ENCODE results near the gene SYNJ2BP.

The SYNJ2BP gene

DNA sequence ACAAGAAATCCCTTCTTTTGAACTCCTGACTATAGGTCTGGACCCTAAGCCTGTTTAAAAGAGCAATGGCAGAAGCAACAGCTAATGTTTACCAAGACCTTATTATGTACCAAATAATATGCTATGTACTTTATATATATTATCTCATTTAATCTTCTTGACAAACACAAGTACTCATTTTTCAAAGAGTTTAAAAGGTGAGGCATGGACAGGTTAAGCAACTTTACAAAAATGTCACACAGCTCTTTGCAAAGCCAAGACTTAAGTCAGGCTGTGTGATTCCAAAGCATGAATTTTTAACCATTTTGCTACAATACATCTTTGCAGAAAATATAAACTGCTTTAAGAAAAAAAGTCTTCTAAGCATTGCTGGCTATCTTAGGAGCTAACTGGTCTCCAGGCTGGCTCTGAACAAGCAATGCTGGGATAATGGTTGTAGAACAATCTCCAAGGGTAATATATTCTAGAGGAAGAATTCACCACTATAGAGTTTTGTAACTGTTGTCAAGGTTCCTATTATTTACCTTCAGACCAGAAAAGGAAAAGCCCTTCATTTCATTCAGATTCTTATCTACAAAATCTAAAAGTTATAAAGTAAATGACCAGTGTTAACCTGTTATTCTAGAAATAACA, 22.1 kb downstream of the SYNJ2BP start:
- no peaks in the 10 kb centered on the region for H3K36me3 ChIP-seq (ENCODE audit: control insufficient read depth, insufficient read depth, low read length)
- no peak overlapping the region for H3K4me3 ChIP-seq (ENCODE audit: insufficient read depth, low read depth, low read length)
- H3K4me1 ChIP-seq (ENCODE audit: control insufficient read depth, insufficient read depth, low read length) = no peaks in the 10 kb centered on the region
- H3K9me3 ChIP-seq (ENCODE audit: control insufficient read depth, low read length) = no peaks in the 10 kb centered on the region
- H3K27ac ChIP-seq (ENCODE audit: insufficient read depth, low read depth, low read length, poor library complexity, severe bottlenecking) = no peak overlapping the region
- H3K27me3 ChIP-seq (ENCODE audit: control insufficient read depth, insufficient read depth, low read length, poor library complexity, severe bottlenecking) = no peaks in the 10 kb centered on the region

DNA sequence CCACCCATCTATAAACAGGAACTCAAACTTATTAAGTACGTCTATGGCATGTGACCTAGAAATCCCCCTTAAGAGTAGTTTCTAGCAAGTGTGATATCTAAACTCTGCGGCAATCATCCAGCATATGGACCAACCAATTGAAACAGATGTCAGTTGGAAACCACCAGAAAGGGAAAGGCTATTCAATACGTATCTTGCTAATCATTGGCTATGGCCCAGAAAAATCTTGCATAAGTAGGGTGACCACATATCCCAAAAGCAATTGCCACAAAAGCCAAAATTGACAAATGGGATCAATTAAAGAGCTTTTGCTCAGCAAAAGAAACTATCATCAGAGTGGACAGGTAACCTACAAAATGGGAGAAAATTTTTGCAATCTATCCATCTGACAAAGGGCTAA, 24.2 kb downstream of the SYNJ2BP start:
- H3K36me3 ChIP-seq (ENCODE audit: control insufficient read depth, insufficient read depth, low read length) = no peaks in the 10 kb centered on the region
- no peak overlapping the region for H3K27ac ChIP-seq (ENCODE audit: insufficient read depth, low read depth, low read length, poor library complexity, severe bottlenecking)
- H3K4me1 ChIP-seq (ENCODE audit: control insufficient read depth, insufficient read depth, low read length) = no peaks in the 10 kb centered on the region
- H3K4me3 ChIP-seq (ENCODE audit: insufficient read depth, low read depth, low read length) = no peak overlapping the region
- 63% methylated on average over 3 of the region's 3 CpGs for WGBS, 2 experiments
- H3K9me3 ChIP-seq (ENCODE audit: control insufficient read depth, low read length) = no peaks in the 10 kb centered on the region
- no peaks in the 10 kb centered on the region for H3K27me3 ChIP-seq (ENCODE audit: control insufficient read depth, insufficient read depth, low read length, poor library complexity, severe bottlenecking)

DNA sequence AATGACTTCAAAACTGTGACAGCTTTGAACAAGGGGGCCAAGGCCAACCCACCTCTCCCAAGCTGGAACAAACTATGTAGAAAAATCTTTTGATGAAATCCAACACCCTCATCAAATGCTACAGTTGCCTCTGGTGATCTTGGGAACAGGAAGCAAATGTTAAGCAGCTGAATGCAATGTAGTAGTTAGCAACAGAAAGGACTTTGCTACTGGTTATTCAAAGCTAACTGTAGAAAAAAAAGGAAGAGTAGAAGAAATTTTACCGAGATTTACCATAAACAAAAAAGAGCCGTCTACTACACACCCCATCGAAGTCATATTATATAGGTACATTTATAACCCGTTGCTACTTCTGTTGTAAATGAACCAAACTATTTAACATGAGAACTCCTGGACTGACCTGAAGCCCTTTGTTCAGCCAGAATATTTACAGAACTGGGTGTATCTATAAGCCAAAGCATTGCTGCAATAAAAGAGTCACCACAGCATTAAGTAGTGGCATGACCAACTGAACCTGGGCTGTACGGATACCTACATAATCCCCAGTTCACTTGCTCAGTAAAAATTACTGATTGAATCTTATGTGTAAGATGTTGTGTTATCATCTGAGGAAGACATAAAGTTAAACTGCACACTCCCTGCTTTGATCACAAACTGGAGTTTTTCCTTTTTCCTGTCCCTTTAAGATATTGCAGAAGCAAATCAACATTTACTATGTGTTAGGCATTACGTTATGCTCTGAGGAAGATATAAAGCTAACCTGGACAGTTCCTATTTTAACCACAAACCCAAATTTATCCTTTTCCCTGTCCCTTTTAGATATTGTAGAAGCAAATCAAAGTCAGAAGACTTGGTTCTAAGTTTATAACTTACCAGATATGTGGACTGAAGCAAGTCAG, 25.1 kb downstream of the SYNJ2BP start:
- H3K4me3 ChIP-seq (ENCODE audit: insufficient read depth, low read depth, low read length) = no peak overlapping the region
- H3K27ac ChIP-seq (ENCODE audit: insufficient read depth, low read depth, low read length, poor library complexity, severe bottlenecking) = no peak overlapping the region
- WGBS, 2 experiments = 94 to 95% methylated on average over 4 to 6 of the region's 6 CpGs
- no peaks in the 10 kb centered on the region for H3K27me3 ChIP-seq (ENCODE audit: control insufficient read depth, insufficient read depth, low read length, poor library complexity, severe bottlenecking)
- H3K4me1 ChIP-seq (ENCODE audit: control insufficient read depth, insufficient read depth, low read length) = no peaks in the 10 kb centered on the region
- no peaks in the 10 kb centered on the region for H3K9me3 ChIP-seq (ENCODE audit: control insufficient read depth, low read length)
- H3K36me3 ChIP-seq (ENCODE audit: control insufficient read depth, insufficient read depth, low read length) = no peaks in the 10 kb centered on the region

DNA sequence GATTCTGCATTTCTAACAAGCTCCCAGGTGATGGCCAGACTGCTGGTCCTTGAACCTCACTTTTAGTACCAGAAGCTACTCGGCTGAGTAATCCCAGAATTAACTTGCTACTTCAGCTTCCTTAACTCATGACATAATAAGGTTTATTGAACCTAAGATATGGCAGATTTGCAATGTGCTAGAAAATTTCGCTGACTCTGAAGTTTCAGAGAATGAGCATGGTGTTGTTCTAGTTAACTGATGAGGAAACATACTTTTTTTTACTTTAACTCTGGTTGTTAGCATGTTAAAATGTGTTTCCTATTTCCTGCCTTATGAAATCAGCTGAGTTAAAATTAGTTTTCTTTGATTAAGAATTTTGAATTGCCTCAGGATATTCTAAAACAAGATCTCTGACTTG, 34.4 kb downstream of the SYNJ2BP start:
- WGBS, 2 experiments = 90 to 94% methylated on average over 2 of the region's 2 CpGs
- Histone ChIP-seq H3K4me1 (ENCODE audit: control insufficient read depth, insufficient read depth, low read length) (no peaks in the 10 kb centered on the region), H3K27ac (ENCODE audit: insufficient read depth, low read depth, low read length, poor library complexity, severe bottlenecking) (no peak overlapping the region), H3K36me3 (ENCODE audit: control insufficient read depth, insufficient read depth, low read length) (no peaks in the 10 kb centered on the region), H3K4me3 (ENCODE audit: insufficient read depth, low read depth, low read length) (no peak overlapping the region), H3K27me3 (ENCODE audit: control insufficient read depth, insufficient read depth, low read length, poor library complexity, severe bottlenecking) (no peaks in the 10 kb centered on the region), H3K9me3 (ENCODE audit: control insufficient read depth, low read length) (no peaks in the 10 kb centered on the region)

DNA sequence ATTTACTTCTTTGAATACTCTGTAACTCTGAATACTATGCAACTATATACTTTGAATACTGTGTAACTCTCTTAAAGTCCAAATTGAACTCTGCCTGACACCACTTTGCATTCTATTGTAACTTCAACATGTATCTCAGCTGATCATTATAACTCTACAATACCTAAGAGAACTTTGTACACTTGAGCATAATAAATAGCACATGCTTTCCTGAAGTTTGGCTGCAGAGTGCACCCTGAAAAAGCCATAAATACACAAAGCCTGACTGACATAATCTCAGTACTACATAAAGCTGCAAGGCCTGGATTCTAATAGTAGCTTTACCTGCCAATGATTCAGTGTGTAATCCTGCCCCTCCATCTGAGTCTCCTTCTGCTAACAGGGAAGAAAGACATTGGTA, 36.1 kb downstream of the SYNJ2BP start:
- H3K27ac ChIP-seq (ENCODE audit: insufficient read depth, low read depth, low read length, poor library complexity, severe bottlenecking) = no peak overlapping the region
- H3K27me3 ChIP-seq (ENCODE audit: control insufficient read depth, insufficient read depth, low read length, poor library complexity, severe bottlenecking) = no peaks in the 10 kb centered on the region
- no peak overlapping the region for H3K4me3 ChIP-seq (ENCODE audit: insufficient read depth, low read depth, low read length)
- H3K36me3 ChIP-seq (ENCODE audit: control insufficient read depth, insufficient read depth, low read length) = no peaks in the 10 kb centered on the region
- no peaks in the 10 kb centered on the region for H3K4me1 ChIP-seq (ENCODE audit: control insufficient read depth, insufficient read depth, low read length)
- no peaks in the 10 kb centered on the region for H3K9me3 ChIP-seq (ENCODE audit: control insufficient read depth, low read length)

DNA sequence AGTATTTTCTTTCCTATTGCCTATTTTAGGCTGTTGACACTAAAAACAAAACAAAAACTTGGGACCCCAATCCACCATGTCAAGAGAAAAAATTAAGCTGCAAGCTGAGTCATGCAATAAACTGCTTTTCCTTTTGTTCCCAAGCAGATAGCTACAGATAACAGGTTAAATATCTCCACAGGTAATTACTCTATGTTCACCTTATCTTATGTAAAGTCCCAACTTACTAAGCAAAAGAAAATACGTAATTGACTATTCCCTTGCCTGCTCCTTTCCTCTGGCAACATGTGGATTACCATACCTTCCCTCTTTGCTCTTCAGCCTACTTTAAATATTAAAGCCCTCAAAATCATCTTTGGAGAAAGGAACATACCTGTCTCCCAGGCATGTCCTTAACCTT, 38.2 kb downstream of the SYNJ2BP start:
- H3K4me3 ChIP-seq (ENCODE audit: insufficient read depth, low read depth, low read length) = no peak overlapping the region
- H3K27ac ChIP-seq (ENCODE audit: insufficient read depth, low read depth, low read length, poor library complexity, severe bottlenecking) = no peak overlapping the region
- no peaks in the 10 kb centered on the region for H3K9me3 ChIP-seq (ENCODE audit: control insufficient read depth, low read length)
- no peaks in the 10 kb centered on the region for H3K4me1 ChIP-seq (ENCODE audit: control insufficient read depth, insufficient read depth, low read length)
- no peaks in the 10 kb centered on the region for H3K36me3 ChIP-seq (ENCODE audit: control insufficient read depth, insufficient read depth, low read length)
- WGBS, 2 experiments = 83 to 93% methylated on average over 1 of the region's 1 CpG
- no peaks in the 10 kb centered on the region for H3K27me3 ChIP-seq (ENCODE audit: control insufficient read depth, insufficient read depth, low read length, poor library complexity, severe bottlenecking)
